ENCODE data around the gene TAF10. TPM values are rescaled to one million over a fixed set of nuclear protein-coding genes. Genes with fewer than 3 reads are reported as not detected.

The TAF10 gene
- 53.6 and 67.5 TPM in 2 replicates for total RNA-seq (2014; rRNA removed; shearing (Covaris generic))

GRCh38 chr11:6612213-6613041 lies at the start of gene TAF10:
TSS of gene TAF10 (minus strand) at chr11:6612216. CDS start at chr11:6612189, 27 bp downstream.
- DNase-seq (ENCODE audit: low spot score) = peak; percentile 93

- DNase-seq (ENCODE audit: low spot score) = no peak
Observed at GRCh38 chr11:6660712-6661111, 48.7 kb upstream of the TAF10 start.

GRCh38 chr11:6658647-6659046 lies 46.6 kb upstream of the TAF10 start:
- no peak for DNase-seq (ENCODE audit: low spot score)

- DNase-seq (ENCODE audit: low spot score) = no peak
Observed at GRCh38 chr11:6657346-6657745, 45.3 kb upstream of the TAF10 start.

- no peak for DNase-seq (ENCODE audit: low spot score)
Observed at GRCh38 chr11:6656936-6657335, 44.9 kb upstream of the TAF10 start.

- no peak for DNase-seq (ENCODE audit: low spot score)
Observed at GRCh38 chr11:6656584-6656915, 44.5 kb upstream of the TAF10 start.

- no peak for DNase-seq (ENCODE audit: low spot score)
Observed at GRCh38 chr11:6655790-6656583, 44.0 kb upstream of the TAF10 start, which contains the start of gene DCHS1. TSS of gene DCHS1 (minus strand) at chr11:6655809. CDS start at chr11:6641613, 14,196 bp downstream.

- no peak for DNase-seq (ENCODE audit: low spot score)
Observed at GRCh38 chr11:6655020-6655789, 43.2 kb upstream of the TAF10 start.

- no peak for DNase-seq (ENCODE audit: low spot score)
Observed at GRCh38 chr11:6654281-6655019, 42.4 kb upstream of the TAF10 start.

- no peak for DNase-seq (ENCODE audit: low spot score)
Observed at GRCh38 chr11:6653656-6654055, 41.6 kb upstream of the TAF10 start.

- DNase-seq (ENCODE audit: low spot score) = no peak
Observed at GRCh38 chr11:6653097-6653496, 41.1 kb upstream of the TAF10 start.

- DNase-seq (ENCODE audit: low spot score) = no peak
Observed at GRCh38 chr11:6652182-6652581, 40.2 kb upstream of the TAF10 start.

GRCh38 chr11:6650980-6651379 lies 39.0 kb upstream of the TAF10 start:
- DNase-seq (ENCODE audit: low spot score) = peak; percentile 57

GRCh38 chr11:6650104-6650503 lies 38.1 kb upstream of the TAF10 start:
- DNase-seq (ENCODE audit: low spot score) = no peak

- no peak for DNase-seq (ENCODE audit: low spot score)
Observed at GRCh38 chr11:6648501-6648900, 36.5 kb upstream of the TAF10 start.

- no peak for DNase-seq (ENCODE audit: low spot score)
Observed at GRCh38 chr11:6647836-6648235, 35.8 kb upstream of the TAF10 start.

GRCh38 chr11:6646918-6647679 lies 35.1 kb upstream of the TAF10 start:
- DNase-seq (ENCODE audit: low spot score) = no peak

GRCh38 chr11:6646576-6646917 lies 34.5 kb upstream of the TAF10 start:
- DNase-seq (ENCODE audit: low spot score) = no peak

- no peak for DNase-seq (ENCODE audit: low spot score)
Observed at GRCh38 chr11:6646071-6646470, 34.1 kb upstream of the TAF10 start.

- no peak for DNase-seq (ENCODE audit: low spot score)
Observed at GRCh38 chr11:6642957-6643356, 30.9 kb upstream of the TAF10 start.

All from A172 (cell line).